HCT116 (cell line): ENCODE results near the gene SERHL2. TPM values are rescaled to one million over a fixed set of nuclear protein-coding genes. Genes with fewer than 3 reads are reported as not detected.

Source experiments
- ATAC-seq: fragments of 200-7000 bp; cut with Tn5 transposase; 2 replicates; pipeline ENCODE4 v1.9.1; 2020; ENCODE audit warnings: mild to moderate bottlenecking, moderate library complexity
- BruUV-seq: library from RNA; stranded (reverse); fragments of 400-500 nt; replicated peaks from 2 replicates; lab custom pipeline; 2021; lab: Mats Ljungman, UMichigan
- CTCF ChIA-PET: fragments of 300-600 bp; sonication (Branson Sonifier 250); formaldehyde crosslinking; loops from one replicate; lab custom pipeline; 2021; ENCODE audit warnings: antibody characterized with exemption; lab: Charles Lee
- POLR2A ChIA-PET: fragments of 300-600, 350-600 bp; sonication (Branson Sonifier 250); formaldehyde crosslinking; loops from one replicate; lab custom pipeline; 2021; ENCODE audit warnings: antibody characterized with exemption; lab: Charles Lee
- RAD21 ChIA-PET, 2 experiments: fragments of 300-600 bp; sonication (Branson Sonifier 250); formaldehyde crosslinking; loops; one replicate each; lab custom pipeline; 2023; ENCODE audit warnings: low total read pairs in 2 of 2; ENCODE audit not compliant: uncharacterized antibody in 2 of 2, unreplicated experiment in 2 of 2, low non-redundant PET in 1 of 2; lab: Charles Lee
- DNase-seq: peaks from one replicate; pipeline ENCODE4 v3.0.0-alpha.2; 2010; ENCODE audit warnings: low read depth, low spot score
- H2AFZ ChIP-seq: fragments of 200-600 bp; shearing (Covaris generic), sonication (generic); 2 replicates; pipeline ENCODE4 v1.6.1; 2017; ENCODE audit warnings: low read depth, mixed run types, mixed read lengths, antibody characterized with exemption, low read length; ENCODE audit not compliant: poor library complexity, severe bottlenecking
- H3K27ac ChIP-seq: 2 replicates; pipeline ENCODE4 v1.5.1; 2012; ENCODE audit warnings: low read depth, low read length
- H3K27me3 ChIP-seq: fragments of 200-600 bp; sonication (generic); 2 replicates; pipeline ENCODE4 v1.6.1; 2016; ENCODE audit warnings: mixed run types, low read length, mixed read lengths; ENCODE audit not compliant: insufficient read depth
- H3K36me3 ChIP-seq, 2 experiments: fragments of 200-500 bp in 1 of 2; fragments of 200-600 bp in 1 of 2; sonication (Bioruptor generic) in 1 of 2; sonication (generic) in 1 of 2; 2 replicates each; pipeline versions ENCODE4 v1.5.1 to v1.6.1; 2014 to 2016; ENCODE audit warnings: low read length in 2 of 2, inconsistent platforms in 1 of 2, mixed read lengths in 1 of 2, mixed run types in 1 of 2; ENCODE audit not compliant: insufficient read depth in 2 of 2, control insufficient read depth in 1 of 2
- H3K4me1 ChIP-seq, 2 experiments: fragments of 200-600 bp in 1 of 2; sonication (generic) in 1 of 2; 2 replicates each; pipeline versions ENCODE4 v1.5.1 to v1.6.1; 2012 to 2017; ENCODE audit warnings: low read length in 2 of 2, inconsistent platforms in 1 of 2, mild to moderate bottlenecking in 1 of 2, mixed read lengths in 1 of 2, mixed run types in 1 of 2, moderate library complexity in 1 of 2; ENCODE audit not compliant: insufficient read depth in 2 of 2, control insufficient read depth in 1 of 2
- H3K4me2 ChIP-seq: fragments of 200-600 bp; sonication (generic); 2 replicates; pipeline ENCODE4 v1.6.1; 2017; ENCODE audit warnings: mixed run types, low read length, mixed read lengths
- H3K4me3 ChIP-seq, 2 experiments: fragments of 200-600 bp in 1 of 2; sonication (generic) in 1 of 2; replicated peaks in 1 of 2; 2 replicates each; pipeline ENCODE4 v1.5.1; 2011 to 2016; ENCODE audit warnings: low read length in 2 of 2, control low read depth in 1 of 2, low read depth in 1 of 2, mild to moderate bottlenecking in 1 of 2, mixed read lengths in 1 of 2, mixed run types in 1 of 2
- H3K79me2 ChIP-seq: fragments of 200-600 bp; sonication (generic); 2 replicates; pipeline ENCODE4 v1.6.1; 2017; ENCODE audit warnings: mild to moderate bottlenecking, mixed run types, low read length, moderate library complexity, mixed read lengths; ENCODE audit not compliant: insufficient read depth
- H3K9ac ChIP-seq: fragments of 200-600 bp; sonication (generic); 2 replicates; pipeline ENCODE4 v1.6.1; 2016; ENCODE audit warnings: low read length, mixed read lengths
- H3K9me2 ChIP-seq: fragments of 200-600 bp; sonication (generic), shearing (Covaris generic); 2 replicates; pipeline ENCODE4 v1.6.1; 2017; ENCODE audit warnings: mixed run types, mild to moderate bottlenecking, moderate library complexity; ENCODE audit not compliant: insufficient read depth
- H3K9me3 ChIP-seq, 2 experiments: fragments of 200-500 bp in 1 of 2; fragments of 200-600 bp in 1 of 2; sonication (Bioruptor generic) in 1 of 2; sonication (generic) in 1 of 2; 2 replicates each; pipeline ENCODE4 v1.6.1; 2014 to 2017; ENCODE audit warnings: low read length in 2 of 2, mixed read lengths in 2 of 2, inconsistent platforms in 1 of 2, low read depth in 1 of 2, mild to moderate bottlenecking in 1 of 2, mixed run types in 1 of 2, moderate library complexity in 1 of 2; ENCODE audit not compliant: control insufficient read depth in 1 of 2, insufficient read depth in 1 of 2
- H4K20me1 ChIP-seq: fragments of 200-600 bp; sonication (generic), shearing (Covaris generic); 2 replicates; pipeline ENCODE4 v1.6.1; 2017; ENCODE audit warnings: mixed run types, mild to moderate bottlenecking, moderate library complexity; ENCODE audit not compliant: insufficient read depth
- EGR1 ChIP-seq: IDR thresholded peaks from 2 replicates; pipeline ENCODE4 v1.6.1; 2012; ENCODE audit warnings: low read depth
- ELF1 ChIP-seq: IDR thresholded peaks from 2 replicates; pipeline ENCODE4 v1.6.1; 2012; ENCODE audit warnings: low read depth, borderline replicate concordance
- EZH2phosphoT487 ChIP-seq: fragments of 200-600 bp; IDR thresholded peaks from 2 replicates; pipeline ENCODE4 v1.6.1; 2018; ENCODE audit warnings: antibody characterized with exemption, borderline replicate concordance
- FOSL1 ChIP-seq: IDR thresholded peaks from 2 replicates; pipeline ENCODE4 v1.6.1; 2012; ENCODE audit warnings: low read depth
- POLR2A ChIP-seq: IDR thresholded peaks from 2 replicates; pipeline ENCODE4 v1.7.0; 2011; ENCODE audit warnings: borderline replicate concordance; ENCODE audit not compliant: insufficient read depth, insufficient read length; ENCODE audit errors: extremely low read depth
- POLR2AphosphoS5 ChIP-seq: IDR thresholded peaks from 2 replicates; pipeline ENCODE4 v1.6.1; 2011; ENCODE audit warnings: mild to moderate bottlenecking, low read depth, low read length, moderate library complexity
- RAD21 ChIP-seq: IDR thresholded peaks from 2 replicates; pipeline ENCODE4 v1.6.1; 2012; ENCODE audit warnings: low read depth, mild to moderate bottlenecking
- SP1 ChIP-seq: IDR thresholded peaks from 2 replicates; pipeline ENCODE4 v1.6.1; 2012; ENCODE audit warnings: low read depth
- TCF7L2 ChIP-seq: IDR thresholded peaks from 2 replicates; pipeline ENCODE4 v1.7.0; 2011; ENCODE audit warnings: borderline replicate concordance, inconsistent platforms; ENCODE audit not compliant: insufficient read depth, insufficient read length; ENCODE audit errors: extremely low read depth
- ZFX ChIP-seq: fragments of 450-650 bp; IDR thresholded peaks from 2 replicates; pipeline ENCODE4 v1.6.1; 2017
- ZNF274 ChIP-seq: fragments of 200-500 bp; sonication (Bioruptor generic); IDR thresholded peaks from 2 replicates; pipeline ENCODE4 v1.6.1; 2014; ENCODE audit warnings: mild to moderate bottlenecking, low read depth, low read length, inconsistent platforms
- intact Hi-C: fragments of 100-400 bp; cut with micrococcal nuclease; formaldehyde crosslinking; loops from 2 replicates; pipeline ENCODE4 v1.10.0; 2022
- total RNA-seq: library from RNA; stranded (reverse); gene quantifications from one replicate; pipeline ENCODE4 v1.2.1, GENCODE V29; 2021; ENCODE audit not compliant: unreplicated experiment
- TF ChIP-seq, protein P1 (sequence below), 3 experiments: fragments of 200-600 bp in 1 of 3; sonication (generic) in 1 of 3; IDR thresholded peaks in 2 of 3; conservative IDR thresholded peaks in 1 of 3; 2 replicates each; pipeline ENCODE4 v1.5.1; 2012 to 2017; ENCODE audit warnings: low read depth in 2 of 3, low read length in 2 of 3, antibody characterized with exemption in 1 of 3, borderline replicate concordance in 1 of 3, control low read depth in 1 of 3, mild to moderate bottlenecking in 1 of 3, mixed read lengths in 1 of 3, mixed run types in 1 of 3, moderate library complexity in 1 of 3; ENCODE audit not compliant: insufficient read depth in 1 of 3
- TF ChIP-seq, protein P2 (sequence below): IDR thresholded peaks from 2 replicates; pipeline ENCODE4 v1.6.1; 2012; ENCODE audit warnings: low read depth

The SERHL2 gene
- total RNA-seq, 1 experiment from 2014 or later: not detected

DNA sequence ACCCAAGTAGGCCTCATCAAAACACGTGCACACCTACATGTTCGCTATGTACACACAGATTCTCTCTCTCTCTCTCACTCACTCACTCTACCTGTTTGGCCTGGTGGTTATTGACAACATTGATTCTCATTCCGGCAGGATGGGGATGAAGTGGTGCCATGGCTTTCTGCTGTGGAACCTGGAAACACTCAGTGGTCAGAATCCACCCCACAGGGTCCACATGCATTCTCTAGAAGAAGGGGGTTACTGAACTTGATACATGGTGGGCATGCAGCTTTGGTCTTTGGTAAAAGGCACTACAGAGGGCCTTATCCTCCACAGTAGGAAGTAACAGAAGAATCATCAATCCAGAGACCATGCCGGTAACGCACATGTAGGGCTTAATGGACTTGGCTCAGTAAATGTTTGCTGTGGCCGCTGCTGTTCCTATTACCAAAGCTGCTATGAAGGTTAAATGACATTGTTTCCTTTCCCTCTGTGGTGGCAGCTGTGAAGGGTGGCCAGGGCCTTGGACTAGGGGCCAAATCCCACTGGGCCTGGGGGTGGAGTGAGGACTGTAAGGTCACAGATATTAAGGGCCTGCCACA is 48.2 kb downstream of the SERHL2 start:
- Histone ChIP-seq H3K9me2 (no peaks in the 10 kb centered on the region), H3K27me3 (no peaks in the 10 kb centered on the region), H3K27ac (no peak overlapping the region), H3K4me1 (no peaks in the 10 kb centered on the region), H3K79me2 (peaks cover 86% of the 10 kb centered on the region), H3K9me3 (no peaks in the 10 kb centered on the region), H2AFZ (no peak overlapping the region), H3K4me2 (no peak overlapping the region), H4K20me1 (peaks cover 14% of the 10 kb centered on the region; the same call in 1 of the 2 replicates), H3K9ac (no peak overlapping the region), H3K36me3 (peaks cover 31 to 59% of the 10 kb centered on the region in 2 experiments), H3K4me3 (no peak overlapping the region)
- CTCF ChIA-PET: no interaction called here
- TF ChIP-seq EZH2phosphoT487: no peak
- TF ChIP-seq ZFX: no peak
- no peak for TF ChIP-seq ZNF274
- POLR2A ChIA-PET: interaction anchor here (1.6 kb wide), 1 partner anchor 13 kb away, joined by 4 read pairs; the partner anchor contains the start of gene POLDIP3
- intact Hi-C loops: no loop called here
- BruUV-seq: no TSS peak
- RAD21 ChIA-PET: no interaction called here
- no peak for ATAC-seq
- DNase-seq: no peak

DNA sequence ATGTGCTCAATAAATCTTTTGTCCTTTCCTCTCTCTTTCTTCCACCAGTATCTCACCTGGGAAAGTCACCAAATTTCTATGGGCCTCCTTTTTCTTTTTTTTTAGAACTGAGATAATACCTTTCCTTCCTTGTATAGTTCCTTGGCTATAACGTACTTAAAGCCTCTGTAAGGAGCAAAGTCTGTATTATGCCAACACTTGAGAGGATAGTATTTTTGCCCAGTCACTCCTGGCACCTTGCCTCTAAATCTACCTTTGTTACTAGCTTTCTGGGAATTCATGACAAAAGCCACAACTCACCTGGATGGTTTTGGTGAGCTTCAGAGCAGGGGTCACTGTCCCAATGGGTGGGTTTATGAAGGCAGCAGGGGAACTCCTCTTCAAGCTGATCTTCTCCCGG is 48.7 kb downstream of the SERHL2 start:
- H3K4me1 ChIP-seq: no peaks in the 10 kb centered on the region
- POLR2A ChIA-PET: interaction anchor here (1.6 kb wide), 1 partner anchor 12 kb away, joined by 4 read pairs; the partner anchor contains the start of gene POLDIP3
- BruUV-seq: no TSS peak
- no peaks in the 10 kb centered on the region for H3K9me2 ChIP-seq
- no peak for ATAC-seq
- DNase-seq: no peak
- TF ChIP-seq ELF1 (no peak), POLR2A (no peak), TCF7L2 (no peak), SP1 (no peak), FOSL1 (no peak), ZNF274 (no peak), RAD21 (no peak), POLR2AphosphoS5 (no peak), EZH2phosphoT487 (no peak), EGR1 (no peak), ZFX (no peak)
- TF ChIP-seq, protein P1, sequence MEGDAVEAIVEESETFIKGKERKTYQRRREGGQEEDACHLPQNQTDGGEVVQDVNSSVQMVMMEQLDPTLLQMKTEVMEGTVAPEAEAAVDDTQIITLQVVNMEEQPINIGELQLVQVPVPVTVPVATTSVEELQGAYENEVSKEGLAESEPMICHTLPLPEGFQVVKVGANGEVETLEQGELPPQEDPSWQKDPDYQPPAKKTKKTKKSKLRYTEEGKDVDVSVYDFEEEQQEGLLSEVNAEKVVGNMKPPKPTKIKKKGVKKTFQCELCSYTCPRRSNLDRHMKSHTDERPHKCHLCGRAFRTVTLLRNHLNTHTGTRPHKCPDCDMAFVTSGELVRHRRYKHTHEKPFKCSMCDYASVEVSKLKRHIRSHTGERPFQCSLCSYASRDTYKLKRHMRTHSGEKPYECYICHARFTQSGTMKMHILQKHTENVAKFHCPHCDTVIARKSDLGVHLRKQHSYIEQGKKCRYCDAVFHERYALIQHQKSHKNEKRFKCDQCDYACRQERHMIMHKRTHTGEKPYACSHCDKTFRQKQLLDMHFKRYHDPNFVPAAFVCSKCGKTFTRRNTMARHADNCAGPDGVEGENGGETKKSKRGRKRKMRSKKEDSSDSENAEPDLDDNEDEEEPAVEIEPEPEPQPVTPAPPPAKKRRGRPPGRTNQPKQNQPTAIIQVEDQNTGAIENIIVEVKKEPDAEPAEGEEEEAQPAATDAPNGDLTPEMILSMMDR (IDR thresholded peaks at IDR 0.05 in 2 of 3, conservative IDR thresholded peaks at IDR 0.05 in 1 of 3; ENCODE audit: borderline replicate concordance in 1 of 3, insufficient read depth in 1 of 3, low read depth in 2 of 3, low read length in 2 of 3): no peak
- TF ChIP-seq, protein P2, sequence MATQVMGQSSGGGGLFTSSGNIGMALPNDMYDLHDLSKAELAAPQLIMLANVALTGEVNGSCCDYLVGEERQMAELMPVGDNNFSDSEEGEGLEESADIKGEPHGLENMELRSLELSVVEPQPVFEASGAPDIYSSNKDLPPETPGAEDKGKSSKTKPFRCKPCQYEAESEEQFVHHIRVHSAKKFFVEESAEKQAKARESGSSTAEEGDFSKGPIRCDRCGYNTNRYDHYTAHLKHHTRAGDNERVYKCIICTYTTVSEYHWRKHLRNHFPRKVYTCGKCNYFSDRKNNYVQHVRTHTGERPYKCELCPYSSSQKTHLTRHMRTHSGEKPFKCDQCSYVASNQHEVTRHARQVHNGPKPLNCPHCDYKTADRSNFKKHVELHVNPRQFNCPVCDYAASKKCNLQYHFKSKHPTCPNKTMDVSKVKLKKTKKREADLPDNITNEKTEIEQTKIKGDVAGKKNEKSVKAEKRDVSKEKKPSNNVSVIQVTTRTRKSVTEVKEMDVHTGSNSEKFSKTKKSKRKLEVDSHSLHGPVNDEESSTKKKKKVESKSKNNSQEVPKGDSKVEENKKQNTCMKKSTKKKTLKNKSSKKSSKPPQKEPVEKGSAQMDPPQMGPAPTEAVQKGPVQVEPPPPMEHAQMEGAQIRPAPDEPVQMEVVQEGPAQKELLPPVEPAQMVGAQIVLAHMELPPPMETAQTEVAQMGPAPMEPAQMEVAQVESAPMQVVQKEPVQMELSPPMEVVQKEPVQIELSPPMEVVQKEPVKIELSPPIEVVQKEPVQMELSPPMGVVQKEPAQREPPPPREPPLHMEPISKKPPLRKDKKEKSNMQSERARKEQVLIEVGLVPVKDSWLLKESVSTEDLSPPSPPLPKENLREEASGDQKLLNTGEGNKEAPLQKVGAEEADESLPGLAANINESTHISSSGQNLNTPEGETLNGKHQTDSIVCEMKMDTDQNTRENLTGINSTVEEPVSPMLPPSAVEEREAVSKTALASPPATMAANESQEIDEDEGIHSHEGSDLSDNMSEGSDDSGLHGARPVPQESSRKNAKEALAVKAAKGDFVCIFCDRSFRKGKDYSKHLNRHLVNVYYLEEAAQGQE: no peak
- TF ChIP-seq, all 23 proteins: peak for 0
- no peaks in the 10 kb centered on the region for H3K27me3 ChIP-seq
- ChIA-PET RAD21 (no interaction called here), CTCF (no interaction called here)
- no peak overlapping the region for H3K9ac ChIP-seq
- intact Hi-C loops: no loop called here
- H3K4me2 ChIP-seq: no peak overlapping the region
- H3K27ac ChIP-seq: no peak overlapping the region
- H3K36me3 ChIP-seq: peaks cover 29 to 54% of the 10 kb centered on the region in 2 experiments
- H4K20me1 ChIP-seq: peaks cover 14% of the 10 kb centered on the region; the same call in 1 of the 2 replicates
- H3K4me3 ChIP-seq: no peak overlapping the region
- peaks cover 88% of the 10 kb centered on the region for H3K79me2 ChIP-seq
- H2AFZ ChIP-seq: no peak overlapping the region
- H3K9me3 ChIP-seq: no peaks in the 10 kb centered on the region
